GM21825 (cell line): ENCODE data around the gene KCNIP4.

Source experiments
- ATAC-seq: cut with Tn5 transposase; IDR thresholded peaks from one replicate; pipeline ENCODE4 v1.9.1; 2021; ENCODE audit warnings: mild to moderate bottlenecking, moderate library complexity; ENCODE audit not compliant: unreplicated experiment

KCNIP4 gene

GRCh38 chr4:21901831-21902230 is 46.7 kb downstream of the KCNIP4 start:
- no peak for ATAC-seq

DNA sequence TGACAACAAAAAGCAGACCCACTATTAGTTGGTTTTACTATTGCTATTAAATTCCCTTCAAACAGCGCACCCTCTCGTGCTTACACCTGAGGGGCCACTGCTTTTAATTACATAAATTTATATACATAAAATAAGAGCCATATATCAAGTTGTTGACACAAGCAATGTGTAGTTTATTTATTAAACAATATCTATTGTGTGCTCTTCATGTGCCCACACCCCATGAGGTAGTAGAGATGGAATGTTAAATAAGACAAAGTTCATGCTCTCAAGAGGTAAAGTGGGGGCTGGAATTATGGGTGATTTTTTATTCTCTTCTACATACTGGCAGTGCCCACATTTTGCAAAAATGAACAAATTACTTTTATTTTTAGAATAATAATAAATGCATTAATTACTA is 47.3 kb downstream of the KCNIP4 start:
- no peak for ATAC-seq

- no peak for ATAC-seq
These were observed 48.4 kb downstream of the KCNIP4 start for GRCh38 chr4:21900211-21900610.

DNA sequence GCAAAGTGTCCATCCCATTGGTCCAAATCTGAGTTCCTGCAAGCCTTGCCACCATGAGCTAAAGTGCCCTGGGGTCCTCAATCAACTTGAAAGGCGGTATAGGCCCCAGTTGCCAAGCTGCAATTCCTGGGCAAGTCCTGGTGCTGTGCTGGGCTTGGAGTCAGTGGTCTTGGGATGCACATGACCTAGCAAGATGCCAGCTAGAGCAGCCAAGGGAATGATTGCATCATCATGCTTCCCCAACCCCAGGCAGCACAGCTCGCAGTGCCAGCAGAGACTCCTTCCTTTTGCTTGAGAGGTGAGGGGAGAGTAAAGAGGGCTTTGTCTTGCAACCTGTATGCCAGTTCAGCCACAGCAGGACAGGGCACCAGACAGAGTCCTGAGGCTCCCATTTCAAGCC is 50.5 kb downstream of the KCNIP4 start:
- ATAC-seq: no peak

DNA sequence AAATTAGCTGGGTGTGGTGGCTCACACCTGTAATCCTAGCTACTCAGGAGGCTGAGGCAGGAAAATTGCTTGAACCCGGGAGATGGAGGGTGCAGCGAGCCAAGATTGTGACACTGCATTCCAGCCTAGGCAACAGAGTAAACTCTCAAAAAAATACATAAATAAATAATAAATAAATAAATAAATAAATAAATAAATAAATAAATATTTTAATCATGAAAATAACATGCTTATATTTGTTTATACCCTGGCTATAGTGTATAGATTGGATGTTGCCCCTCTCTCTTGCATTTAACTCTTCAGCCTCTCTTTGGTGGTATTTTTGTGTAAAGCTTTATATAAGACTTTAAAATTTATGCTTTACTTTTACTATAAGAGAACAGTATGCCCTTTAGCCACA is 51.8 kb downstream of the KCNIP4 start:
- ATAC-seq: no peak

GRCh38 chr4:21893136-21893535 is 55.4 kb downstream of the KCNIP4 start:
- ATAC-seq: no peak

DNA sequence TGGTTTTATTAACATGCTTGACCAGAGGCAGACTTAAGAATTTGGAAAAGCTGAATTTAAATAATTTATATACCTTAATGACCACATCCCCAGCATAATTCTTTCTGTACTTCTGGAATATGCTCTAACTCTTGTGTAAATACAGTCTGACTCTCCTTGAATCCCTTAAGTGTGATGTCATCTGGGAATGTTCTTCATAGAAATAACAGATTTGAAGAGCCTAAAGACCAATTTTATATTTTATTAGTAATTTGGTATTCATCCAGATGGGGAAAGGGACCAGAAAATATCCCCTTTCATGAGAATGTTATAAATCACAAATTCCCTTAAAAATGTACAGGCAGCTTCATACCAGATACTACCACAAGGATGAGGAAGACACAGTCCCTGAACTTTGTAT is 58.3 kb downstream of the KCNIP4 start:
- ATAC-seq: no peak

DNA sequence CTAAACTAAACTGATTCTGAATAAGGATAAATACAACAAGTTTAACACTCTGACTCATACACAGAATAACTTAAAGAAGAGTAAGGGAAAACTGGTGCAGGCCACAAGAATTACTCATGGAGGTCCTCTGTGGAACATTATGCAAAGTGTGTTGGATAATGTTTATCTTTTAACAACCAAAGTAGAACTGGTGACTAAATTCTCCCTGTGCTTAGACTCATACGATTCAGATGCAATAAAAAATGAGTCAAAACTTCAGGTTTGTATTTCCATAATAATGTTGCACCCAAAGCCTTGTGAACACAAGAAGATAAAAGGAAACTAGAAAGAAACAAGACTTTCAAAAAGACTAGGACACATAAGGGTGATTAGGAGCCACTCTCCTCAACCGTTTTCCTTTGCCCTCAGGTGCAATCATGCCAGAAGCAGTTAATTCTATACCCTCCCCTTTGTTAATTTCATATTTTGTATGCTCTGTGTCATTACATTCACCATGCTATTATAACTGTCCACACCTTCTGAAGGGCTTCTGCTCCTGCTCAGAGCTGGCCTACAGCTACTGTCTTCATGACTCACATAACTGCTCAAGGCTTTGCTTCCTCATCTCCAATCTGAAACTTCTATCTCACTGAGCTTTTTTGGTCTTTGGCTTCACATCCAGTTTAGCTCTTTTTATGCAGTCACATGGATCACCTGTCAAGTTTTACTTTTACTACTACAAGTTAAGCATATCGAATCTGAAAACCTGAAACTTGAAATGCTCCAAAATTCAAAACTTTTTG is 60.2 kb downstream of the KCNIP4 start:
- peak; percentile 73 for ATAC-seq

GRCh38 chr4:21887481-21887880 is 61.1 kb downstream of the KCNIP4 start:
- ATAC-seq: no peak

- no peak for ATAC-seq
These were observed 62.8 kb downstream of the KCNIP4 start for GRCh38 chr4:21885770-21886169.

- no peak for ATAC-seq
These were observed 63.3 kb downstream of the KCNIP4 start for GRCh38 chr4:21885241-21885640.

DNA sequence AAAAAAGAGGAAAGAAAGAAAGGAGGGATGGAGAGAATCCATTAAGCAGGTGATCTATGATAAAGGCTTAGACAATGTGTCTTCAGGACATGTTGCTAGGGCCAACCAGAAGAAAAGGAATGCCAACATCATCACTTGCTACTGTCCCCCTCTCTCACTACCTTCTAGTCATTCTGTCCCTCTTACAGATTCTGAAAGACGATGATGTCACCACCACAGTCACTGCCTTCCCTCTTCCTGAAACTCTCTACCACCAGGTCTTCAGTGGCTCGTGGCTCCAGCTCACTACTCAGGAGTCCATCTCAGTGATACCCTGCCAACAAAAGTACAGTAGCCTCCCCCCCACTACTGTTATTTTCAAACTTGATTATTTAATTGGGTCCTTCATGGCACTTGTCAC is 64.0 kb downstream of the KCNIP4 start:
- ATAC-seq: no peak

GRCh38 chr4:21882051-21882839 is 66.3 kb downstream of the KCNIP4 start:
- ATAC-seq: no peak

GRCh38 chr4:21879187-21879586 is 69.4 kb downstream of the KCNIP4 start:
- no peak for ATAC-seq

DNA sequence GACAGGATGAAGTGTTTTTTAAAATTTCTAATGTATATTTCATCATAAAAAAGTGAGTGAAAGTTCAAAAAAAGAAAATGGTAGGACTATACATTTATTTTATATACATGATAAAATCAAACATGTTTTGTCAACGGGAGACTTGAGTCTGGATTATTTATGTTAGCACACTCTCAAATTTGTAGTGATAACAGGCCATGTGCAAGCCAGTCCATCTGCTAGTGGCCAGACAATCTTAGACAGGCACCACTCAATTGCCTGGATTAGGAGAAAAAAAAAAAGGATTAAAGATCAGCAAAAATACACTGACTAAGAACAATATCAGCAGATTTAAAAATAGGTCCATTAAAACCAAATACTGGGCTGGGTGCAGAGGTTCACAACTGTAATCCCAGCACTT is 71.9 kb downstream of the KCNIP4 start:
- no peak for ATAC-seq

GRCh38 chr4:21873145-21873544 is 75.4 kb downstream of the KCNIP4 start:
- no peak for ATAC-seq

GRCh38 chr4:21872101-21872500 is 76.5 kb downstream of the KCNIP4 start:
- no peak for ATAC-seq

- ATAC-seq: no peak
These were observed 78.4 kb downstream of the KCNIP4 start for GRCh38 chr4:21869978-21870745.

DNA sequence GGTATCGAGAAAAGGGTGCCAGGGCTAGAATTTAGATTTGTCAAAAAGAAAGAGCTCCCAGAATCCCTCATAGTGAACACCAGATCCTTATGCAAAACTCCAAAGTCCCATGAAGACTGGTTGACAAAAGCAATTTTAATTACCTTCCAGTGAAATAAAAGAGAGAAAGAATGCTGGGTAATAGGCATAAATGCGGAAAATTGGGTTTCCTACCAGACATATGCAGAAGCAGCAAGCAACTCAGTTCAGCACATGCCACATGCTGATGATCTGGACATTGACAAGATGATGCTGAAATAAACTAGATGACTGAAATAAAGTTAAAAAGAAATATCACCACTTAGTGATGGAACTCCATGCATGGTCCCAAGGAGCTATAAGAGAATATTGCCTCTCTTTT is 83.9 kb downstream of the KCNIP4 start:
- no peak for ATAC-seq

GRCh38 chr4:21862917-21863316 is 85.7 kb downstream of the KCNIP4 start:
- no peak for ATAC-seq

GRCh38 chr4:21858971-21859370 is 89.6 kb downstream of the KCNIP4 start:
- no peak for ATAC-seq

DNA sequence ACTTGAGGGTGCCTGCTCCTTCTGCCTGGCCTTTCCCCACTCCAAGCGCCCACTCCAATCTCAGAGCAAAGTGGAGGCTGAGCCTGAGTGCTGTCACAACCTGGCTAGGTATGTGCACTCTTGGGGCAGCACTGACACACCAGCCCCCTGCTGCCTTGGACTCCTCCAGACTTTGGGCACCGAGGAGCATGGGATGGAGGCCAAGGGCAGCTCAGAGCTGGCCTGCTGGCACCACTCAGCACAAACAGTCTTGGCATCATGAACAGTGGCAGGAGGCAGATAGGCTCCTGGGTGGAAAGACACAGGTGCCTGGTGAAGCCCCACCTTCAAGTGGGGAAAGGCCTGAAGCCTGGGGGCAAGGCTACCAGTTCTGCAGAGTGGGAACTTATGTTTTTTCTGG is 91.8 kb downstream of the KCNIP4 start:
- ATAC-seq: no peak
